NCI-H2171 (cell line): ENCODE data around the gene C1QTNF2.
A peak's percentile ranks its signal among the peaks of the same experiment; 100 is the strongest.
"Not testable (repeated sequence)": the region's sequence is repeated elsewhere in the genome, so short reads cannot be mapped to it uniquely, and the experiment has no call there.

Experiments used
- DNase-seq: peaks from one replicate; lab custom pipeline; 2025; lab: John Stamatoyannopoulos, UW

The C1QTNF2 gene

DNA sequence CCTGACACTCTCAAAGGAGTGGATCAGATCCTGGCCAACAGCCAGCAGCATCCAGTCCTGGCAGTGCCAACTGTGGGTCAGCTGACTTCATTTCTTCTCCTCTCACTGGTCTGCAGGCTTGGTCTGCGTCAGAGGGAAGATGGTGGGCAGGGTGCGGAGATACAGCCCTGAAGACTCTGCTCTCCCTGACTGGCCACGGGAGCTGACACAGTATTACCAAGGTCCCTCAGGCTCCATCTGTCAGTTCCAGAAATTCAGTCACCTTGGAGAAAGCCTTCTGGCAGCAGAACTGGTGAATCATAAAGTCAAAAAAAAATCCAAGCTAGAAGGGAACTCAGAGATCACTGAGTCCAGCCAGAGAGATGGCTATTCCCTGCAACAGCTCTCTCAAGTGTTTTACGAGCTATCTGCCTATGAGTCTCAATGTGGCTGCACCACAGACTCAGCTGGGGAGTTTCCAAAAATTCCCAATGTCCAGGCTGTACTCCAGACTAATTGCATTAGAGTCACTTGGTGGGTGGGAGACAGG, 27.9 kb downstream of the C1QTNF2 start:
- no peak for DNase-seq

DNA sequence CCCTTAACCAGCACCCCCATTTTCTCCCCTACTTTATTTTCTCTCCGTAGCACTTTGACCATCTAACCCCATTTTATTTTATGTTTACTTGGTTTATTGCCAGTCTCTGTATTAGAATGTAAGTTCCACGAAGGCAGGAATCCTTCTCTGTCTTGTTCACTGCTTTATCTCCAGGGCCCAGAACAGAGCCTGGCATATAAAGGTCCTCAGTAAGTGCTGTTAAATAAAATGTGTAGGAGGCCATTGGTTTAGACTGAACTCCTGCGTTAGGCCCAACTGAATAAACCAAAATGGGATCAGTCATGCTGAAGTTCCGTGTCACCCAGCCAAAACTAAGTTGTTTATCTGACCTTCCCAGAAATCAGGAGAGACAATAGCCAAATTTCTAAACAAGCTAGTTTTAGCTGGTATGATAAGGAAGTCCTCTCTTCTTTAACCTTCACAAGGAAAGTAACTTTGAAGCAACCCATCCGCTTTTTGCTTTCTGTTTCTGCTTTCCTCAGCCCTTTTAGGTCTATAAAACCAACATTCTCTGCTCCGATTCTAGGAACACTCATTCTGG, 29.0 kb downstream of the C1QTNF2 start:
- no peak for DNase-seq

DNA sequence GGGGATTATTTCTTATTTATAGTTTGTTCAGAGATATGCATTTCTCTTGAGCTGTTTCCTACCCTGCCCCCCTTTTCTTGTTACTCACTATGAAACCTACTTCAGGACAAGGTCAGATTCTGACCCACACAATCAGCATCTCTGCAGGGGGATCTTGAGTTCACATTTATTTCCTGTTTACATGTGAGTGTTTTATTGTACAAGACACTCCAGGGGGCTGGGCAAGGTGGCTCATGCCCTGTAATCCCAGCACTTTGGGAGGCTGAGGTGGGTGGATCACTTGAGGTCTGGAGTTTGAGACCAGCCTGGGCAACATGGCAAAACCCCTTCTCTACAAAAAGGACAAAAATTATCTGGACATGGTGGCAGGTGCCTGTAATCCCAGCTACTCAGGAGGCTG, 29.9 kb downstream of the C1QTNF2 start:
- not testable (repeated sequence) for DNase-seq

DNA sequence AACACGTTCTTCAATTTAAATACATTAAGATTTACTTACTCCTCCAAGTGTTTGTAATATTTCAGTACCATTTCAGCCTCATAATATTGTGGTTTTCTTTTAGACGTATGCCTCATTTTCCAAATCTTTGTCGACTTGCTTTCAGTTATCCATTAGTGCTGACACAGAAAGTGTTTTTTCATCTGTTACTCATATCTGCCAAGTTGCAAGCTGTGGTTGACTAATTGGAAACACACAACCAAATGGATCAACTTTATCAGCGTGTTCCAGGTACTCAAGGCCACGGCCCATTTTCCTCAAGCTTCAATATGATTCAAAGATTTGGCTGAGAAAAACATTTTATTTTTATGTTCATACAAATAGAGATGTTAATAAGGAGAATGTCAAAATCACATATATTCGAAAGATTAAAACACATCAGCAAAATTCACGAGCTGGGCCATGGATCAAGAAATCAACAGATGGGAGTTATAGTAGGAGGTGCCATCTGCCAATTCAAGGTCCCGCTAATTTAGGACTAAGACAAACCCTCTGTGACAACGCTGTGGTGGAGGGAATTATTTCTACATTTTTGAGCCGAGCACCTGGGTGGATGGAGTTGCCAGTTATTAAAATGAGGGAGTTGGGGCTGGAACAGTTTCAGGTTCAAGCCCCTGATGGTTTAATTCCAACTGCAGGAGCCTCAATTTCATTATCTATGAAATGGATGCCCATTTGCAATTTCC, 30.9 kb downstream of the C1QTNF2 start:
- DNase-seq = peak; percentile 46

DNA sequence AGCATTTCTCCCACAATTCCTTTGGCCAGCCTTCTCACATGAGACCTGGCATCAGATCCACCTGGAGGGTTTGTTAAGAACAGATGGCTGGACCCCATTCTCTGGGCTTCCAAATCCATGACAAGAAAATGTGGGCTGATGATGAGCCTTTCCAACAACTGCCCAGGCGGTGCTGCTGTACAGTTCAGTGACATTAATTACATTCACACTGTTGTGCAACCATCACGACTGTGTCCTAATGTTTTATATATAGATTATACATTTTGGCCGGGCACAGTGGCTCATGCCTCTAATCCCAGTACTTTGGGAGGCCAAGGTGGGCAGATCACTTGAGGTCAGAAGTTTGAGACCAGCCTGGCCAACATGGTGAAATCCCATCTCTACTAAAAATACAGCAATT, 35.7 kb downstream of the C1QTNF2 start:
- not testable (repeated sequence) for DNase-seq

DNA sequence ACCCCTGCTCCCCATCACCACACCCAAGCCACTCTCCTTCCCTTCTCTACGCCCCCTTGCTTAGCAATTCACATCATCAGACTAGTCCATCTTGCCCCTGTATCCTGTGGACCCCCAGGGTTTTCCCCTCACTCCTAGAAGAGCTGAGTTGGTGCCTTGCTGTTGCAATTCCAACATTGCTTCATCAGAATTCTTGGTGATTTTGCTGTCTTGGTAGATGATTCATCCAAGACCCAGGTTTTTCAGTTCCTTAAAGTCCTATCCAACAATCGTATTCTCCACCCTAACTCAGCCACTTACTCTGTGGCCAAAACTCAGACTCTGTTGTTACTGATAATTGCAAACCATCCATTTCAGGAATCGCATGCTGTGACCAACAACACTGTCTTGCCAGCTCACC, 36.7 kb downstream of the C1QTNF2 start:
- no peak for DNase-seq

DNA sequence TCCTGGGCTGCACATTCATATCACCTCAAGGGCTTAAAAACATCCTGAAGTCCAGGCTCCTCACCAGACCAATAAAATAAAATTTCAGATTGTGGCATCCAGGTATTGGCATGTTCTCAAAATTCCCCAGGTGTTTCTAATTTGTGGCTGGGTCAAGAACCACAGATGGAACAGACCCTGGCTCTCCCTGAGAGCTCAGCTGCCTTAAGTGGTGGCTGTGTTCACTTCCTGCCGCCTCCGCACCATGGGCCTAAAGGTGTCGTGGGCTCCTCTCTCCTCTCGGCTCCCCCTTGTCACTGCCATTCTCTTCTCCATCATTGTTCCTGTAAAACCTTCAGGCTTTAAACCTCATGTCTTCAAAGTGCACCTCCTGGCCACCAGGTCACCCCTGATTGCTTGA, 40.2 kb downstream of the C1QTNF2 start:
- no peak for DNase-seq

DNA sequence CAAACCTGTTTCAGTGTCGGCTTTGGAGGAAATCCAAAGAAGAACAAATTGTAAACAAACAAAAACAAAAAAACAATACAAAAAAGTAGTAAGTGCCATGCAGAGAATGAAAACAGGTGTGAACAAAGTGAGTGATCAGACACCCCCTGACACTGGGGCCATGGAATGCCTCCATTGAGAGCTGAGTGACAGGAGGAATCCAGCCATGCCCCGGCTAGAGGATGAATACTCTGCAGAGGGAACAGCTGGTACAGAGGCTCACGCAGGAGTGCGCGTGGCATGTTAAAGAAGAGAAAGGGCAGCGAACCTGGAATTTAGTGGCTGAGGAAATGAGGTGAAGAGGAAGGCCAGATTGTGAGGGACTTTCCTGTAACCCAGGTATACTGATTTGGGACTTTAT, 42.6 kb downstream of the C1QTNF2 start:
- no peak for DNase-seq

DNA sequence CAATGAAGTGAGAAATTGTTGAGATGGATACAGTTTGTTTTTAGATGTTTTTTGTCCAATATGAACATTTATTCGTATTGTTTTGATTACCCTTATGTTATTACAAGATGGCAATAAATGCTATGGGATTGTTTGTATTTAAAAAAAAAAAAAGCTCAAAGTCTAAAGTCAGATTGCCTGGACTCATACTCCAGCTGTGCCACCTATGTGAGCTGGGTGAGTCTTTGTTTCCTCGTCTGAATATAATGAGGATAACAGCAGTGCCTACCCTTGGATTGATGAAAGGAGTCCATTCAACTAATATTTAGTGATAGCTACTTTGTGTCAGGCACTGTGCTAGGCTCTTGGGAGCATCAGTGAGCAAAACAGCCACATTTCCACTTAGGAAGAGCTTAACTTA, 43.4 kb downstream of the C1QTNF2 start:
- no peak for DNase-seq

DNA sequence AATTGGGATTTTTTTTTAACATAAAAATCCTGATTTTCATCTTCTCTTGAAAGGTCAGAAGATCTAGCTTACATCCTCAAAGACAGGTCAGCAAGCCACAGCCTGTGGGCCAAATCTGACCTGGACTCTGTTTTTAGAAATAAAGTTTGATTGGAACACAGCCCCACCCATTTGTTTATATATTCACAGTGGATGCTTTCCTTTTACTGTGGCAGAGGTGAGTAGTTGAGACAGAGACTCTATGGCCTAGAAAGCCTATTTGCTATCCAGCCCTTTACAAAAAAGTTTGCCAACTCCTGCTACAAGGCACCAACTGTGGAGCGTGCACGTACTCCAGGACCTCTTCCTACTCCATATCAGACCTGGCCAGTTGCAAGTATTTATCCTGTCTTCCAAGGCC, 44.7 kb downstream of the C1QTNF2 start:
- no peak for DNase-seq

DNA sequence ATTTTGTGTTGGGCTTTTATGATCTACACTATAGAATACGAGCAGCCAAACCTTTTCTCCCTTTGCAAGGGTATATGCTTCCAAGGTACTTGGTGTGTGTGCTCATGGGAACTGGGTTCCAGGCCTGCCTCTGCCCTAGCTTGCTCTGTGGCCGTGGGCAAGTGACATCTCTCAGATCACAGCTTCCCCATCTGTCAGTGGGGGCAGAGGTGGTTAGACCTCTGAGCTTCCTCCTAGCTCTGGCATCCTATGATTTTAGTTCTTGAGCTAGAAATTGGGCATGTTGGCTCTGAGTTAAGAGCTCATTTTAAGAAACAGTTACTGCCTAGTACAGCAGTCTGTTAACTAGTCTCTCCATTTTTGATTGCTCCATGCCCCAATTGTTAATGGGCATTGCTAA, 45.5 kb downstream of the C1QTNF2 start:
- no peak for DNase-seq

DNA sequence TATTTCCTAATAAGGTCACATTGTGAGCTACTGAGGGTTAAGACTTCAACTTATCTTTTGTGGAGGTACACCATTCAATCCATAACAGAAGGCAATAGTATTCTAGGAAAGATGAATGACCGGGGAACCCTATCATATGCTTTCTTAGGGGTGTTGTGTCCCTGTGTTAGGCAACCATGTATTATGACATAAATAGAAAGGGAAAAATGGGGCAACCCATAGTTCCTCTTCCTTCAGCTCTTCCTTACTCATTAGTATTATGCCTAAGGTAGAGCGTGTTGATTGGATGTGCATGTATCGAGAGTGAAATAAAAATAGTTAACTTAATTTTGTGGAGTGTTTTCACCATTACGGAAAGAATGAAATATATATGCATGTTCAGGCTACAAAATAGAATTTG, 52.0 kb downstream of the C1QTNF2 start:
- DNase-seq = no peak

DNA sequence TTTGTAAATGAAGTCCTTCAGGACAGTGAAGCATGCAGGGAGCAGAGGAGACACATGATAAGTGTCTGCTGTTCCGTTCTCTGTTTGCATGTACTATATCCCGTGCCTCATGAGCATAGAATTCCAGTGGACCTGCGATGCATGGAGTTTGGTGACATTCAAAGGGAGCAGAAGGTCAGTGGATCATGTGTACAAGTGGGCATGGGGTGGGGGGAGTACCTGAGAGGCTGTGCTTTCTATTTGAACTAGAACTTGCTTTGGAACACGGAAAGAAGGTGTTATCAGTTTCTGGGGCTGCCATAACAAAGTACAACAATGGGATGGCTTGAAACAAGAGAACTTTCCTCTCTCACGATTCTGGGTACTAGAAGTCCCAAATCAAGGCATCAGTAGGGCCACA, 53.0 kb downstream of the C1QTNF2 start:
- DNase-seq = no peak

DNA sequence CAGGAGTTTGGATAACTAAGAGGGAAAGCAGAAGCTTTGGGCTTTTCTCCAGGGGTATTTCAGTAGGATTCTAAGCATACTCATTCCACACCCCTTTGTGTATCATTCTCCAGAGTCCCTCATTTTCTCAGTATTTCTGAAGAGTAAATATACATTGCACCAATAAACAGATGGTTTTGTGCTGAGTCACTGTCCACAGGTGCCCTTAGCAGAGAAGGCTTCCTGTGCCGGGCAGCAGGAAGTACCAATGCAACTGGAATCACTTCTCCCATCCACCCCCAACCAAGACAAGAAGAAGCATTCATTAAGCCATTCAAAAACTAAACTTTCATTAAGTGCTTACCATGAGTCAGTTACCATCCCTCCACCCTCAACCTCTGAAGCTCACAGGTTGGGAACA, 54.5 kb downstream of the C1QTNF2 start:
- DNase-seq = no peak

DNA sequence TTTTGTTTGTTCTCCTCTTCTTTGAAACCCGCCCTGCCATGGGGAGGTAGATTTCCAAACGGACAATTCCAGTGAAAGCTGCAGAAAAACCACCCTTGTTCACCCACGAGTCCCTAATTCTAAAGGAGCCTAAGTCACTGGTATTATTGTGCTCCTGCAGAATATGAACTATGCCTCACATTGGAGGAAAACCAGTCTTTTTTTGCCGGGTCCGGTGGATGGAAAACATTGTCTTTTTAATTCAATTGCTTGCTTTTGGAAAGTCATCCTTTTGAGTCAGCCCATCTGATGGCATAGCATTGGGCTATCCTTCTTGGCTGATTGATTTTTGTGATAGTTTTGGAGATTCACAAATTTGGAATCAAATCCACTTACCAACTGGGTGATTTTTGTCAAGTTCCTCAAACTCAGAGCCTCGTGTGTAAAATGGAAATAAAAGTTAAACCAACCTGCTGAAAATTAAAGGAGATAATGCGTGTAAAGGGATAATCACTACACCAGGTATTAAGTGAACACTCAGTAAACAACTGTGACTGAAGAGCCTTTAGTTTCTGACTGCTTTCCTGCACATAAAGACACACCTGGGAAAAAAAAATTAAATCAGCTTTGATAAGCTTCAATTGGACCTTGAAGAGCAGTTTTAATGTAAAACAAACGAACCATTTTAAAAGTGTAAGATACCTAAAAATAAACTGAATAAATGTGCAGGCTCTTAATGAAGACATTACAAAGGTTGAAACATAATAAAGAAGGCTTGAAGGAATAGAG, 57.3 kb downstream of the C1QTNF2 start:
- no peak for DNase-seq

DNA sequence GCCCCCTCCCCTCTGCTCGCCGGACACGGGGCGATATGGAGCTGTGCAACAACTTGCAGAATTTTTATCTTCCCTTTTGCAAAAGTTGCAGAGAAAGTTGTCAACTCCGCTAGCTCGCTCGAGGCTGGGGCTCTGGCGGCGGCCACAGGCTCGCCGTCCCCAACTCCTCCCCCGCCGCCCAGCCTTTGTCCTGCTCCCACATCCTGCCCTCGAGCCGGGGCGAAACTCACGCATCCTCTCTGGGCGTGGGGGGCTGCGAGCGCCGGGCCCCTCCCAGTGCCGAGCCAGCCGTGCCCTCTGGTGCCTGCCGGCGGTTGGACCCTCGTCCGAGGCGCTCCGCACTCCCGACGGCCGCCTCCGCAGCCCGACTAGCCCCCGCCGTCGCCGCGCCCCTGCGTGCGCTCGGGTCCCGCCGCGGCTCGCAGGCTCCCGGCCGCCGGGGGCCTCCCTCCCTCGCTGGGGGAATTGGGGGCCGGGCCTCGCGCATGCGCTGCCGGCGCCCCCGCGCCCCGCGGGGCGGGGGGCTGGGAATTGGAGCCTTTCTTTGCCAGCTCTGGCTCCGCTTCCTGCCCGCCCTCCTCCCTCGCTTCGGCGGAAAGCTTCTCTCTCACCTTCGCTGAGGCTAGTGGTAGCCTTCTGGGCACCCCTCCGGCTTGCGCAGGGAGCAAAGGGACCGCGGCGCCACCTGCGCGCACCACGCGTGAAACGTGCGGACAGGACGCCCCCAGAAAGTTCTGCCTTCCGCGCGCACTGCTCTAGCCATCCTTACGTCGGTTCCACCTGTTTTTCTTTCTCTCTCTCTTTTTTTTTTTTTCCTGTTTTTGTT, 58.1 kb downstream of the C1QTNF2 start, which contains the start of gene CCNJL:
CCNJL (minus strand) TSS at position 431 of the 826 bp plus-strand sequence. CDS start 641 bp downstream, outside the sequence.
- peak; percentile 56 for DNase-seq

DNA sequence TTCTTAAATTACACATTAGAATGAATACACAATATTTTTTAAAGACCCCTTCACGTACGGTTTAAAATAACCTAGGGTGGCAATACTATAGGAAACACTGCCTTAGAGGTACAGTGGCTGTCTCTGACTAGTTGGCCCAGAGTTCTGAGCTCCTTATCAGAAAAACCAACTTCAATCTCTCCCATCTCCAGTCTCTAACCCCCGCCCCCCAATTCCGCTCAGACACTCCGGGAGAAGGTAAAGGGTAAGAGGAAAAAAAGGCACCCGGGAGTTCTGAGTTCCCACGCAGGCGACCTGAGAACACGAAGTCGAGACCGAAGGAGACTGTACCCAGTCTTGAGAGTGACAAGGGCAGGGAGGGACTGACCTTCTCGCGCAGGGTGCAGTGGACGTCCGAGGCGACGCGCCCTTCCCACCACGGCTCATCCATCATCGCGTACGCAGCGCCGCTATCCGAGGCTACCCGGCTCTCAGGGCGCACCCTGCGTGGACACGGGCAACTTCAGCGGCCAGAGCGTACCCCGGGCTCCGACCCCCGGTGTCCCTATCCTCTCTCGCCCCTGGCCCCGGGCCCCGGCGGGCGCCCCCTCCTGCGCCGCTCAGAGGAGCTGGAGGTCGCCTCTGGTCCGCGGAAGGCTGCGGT, 58.8 kb downstream of the C1QTNF2 start:
- no peak for DNase-seq

DNA sequence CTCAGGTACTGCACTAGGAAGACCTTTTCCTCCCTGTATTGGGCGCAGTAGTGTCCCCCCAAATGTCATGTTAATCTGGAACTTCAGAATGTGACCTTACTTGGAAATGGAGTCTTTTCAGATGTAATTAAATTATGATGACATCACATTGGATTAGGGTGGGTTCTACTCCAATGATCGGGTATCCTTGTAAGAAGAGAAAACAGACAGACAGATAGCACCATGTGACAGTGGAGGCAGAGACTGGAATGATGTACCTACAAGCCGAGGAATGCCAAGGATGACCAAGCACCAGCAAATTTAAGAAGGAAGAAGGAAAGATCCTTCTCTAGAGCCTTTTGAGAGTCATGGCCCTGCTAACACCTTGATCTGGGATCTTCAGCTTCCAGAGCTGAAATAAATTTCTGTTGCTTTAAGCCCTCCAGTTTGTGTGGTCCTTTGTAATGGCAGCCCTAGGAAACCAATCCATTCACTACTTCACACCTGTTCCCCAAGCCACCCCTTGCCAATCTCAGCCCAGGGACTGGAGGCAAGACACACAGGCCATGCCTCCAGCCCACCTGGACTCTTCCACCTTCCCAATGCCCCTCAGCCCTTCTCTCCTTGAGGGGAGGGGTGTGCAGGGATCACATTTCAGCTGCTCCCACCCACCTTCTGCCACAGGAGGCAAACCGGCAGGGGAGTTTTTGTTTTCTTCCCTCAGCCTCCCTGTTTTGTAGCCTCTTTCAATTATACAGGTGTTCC, 59.7 kb downstream of the C1QTNF2 start:
- no peak for DNase-seq

DNA sequence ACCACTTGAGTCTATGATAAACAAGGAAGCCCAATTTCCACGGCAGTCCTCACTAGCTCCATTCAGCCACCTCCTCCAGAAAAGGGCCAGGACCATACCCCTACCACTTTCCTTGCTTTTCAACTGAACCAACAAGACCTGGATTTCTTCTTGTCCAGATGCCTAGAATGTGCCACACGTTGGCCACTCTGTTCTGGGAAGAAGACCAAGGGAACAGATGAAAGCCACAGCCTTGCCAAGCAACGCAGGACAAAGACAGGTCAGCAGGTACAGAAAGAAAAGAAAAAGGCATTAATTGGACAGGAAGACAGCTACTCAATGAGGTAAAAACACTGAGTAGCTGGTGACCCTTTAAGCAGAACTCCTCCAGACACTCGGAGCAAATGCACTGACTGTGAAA, 60.3 kb downstream of the C1QTNF2 start:
- no peak for DNase-seq

DNA sequence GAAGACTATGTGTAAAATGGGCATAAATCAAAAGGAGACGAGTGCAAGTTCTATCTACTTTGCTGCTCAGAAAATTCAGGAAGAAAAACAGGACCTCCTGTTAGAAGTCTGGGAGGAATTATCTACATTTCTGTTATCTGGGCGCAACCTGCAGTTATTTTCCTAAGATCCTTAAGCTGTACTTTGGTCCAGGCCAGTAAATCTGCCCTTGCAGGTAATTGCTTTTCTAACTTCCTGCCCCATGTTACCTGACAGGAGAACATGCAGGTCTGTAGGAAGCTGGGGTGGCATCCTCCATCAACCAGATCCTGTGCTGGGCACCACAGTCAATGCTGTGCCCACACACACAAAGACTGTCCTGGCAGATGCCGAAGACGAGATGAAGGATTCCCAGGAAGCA, 63.7 kb downstream of the C1QTNF2 start:
- no peak for DNase-seq

DNA sequence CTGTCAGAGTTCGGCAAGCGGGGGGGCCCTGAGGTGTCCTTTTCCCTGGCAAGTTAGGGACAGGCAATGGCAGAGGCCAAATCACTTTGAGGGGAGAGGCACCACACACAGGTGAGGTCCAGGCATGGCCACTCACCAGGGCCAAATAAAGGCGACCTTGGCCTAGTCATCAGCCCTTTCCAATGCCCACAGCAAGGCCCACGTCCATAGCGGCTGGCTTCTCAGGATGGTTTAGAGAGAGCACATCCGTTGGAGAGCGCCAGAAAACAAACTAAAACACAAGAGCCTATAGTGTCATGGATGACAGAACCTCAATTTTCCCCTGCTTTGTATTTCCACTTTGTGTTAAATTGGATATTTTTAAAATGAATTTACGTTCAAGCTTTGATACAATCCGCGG, 65.1 kb downstream of the C1QTNF2 start:
- no peak for DNase-seq
